Urothelium cell line (cell line): Measurements from ENCODE around the gene CCM2.
A peak's percentile ranks its signal among the peaks of the same experiment; 100 is the strongest.
"Not testable (repeated sequence)": the region's sequence is repeated elsewhere in the genome, so short reads cannot be mapped to it uniquely, and the experiment has no call there.

ENCODE experiments used
- DNase-seq: peaks from one replicate; pipeline ENCODE4 v3.0.0; 2011; ENCODE audit warnings: low spot score, mixed read lengths
- FAIRE-seq: peaks from 2 replicates; lab custom pipeline; 2011; peaks lifted over from hg19 to GRCh38; lab: Jason Lieb, UNC

CCM2 gene

GRCh38 chr7:45031829-45032228 lies 31.8 kb downstream of the CCM2 start:
- FAIRE-seq = no peak

GRCh38 chr7:45032421-45032820 lies 32.4 kb downstream of the CCM2 start:
- DNase-seq = no peak
- FAIRE-seq = no peak

More at GRCh38 chr7:45031829-45032228, 31.8 kb downstream of the CCM2 start:
- no peak for DNase-seq

- DNase-seq (no peak), FAIRE-seq (no peak)
Observed at GRCh38 chr7:45033261-45033930, 33.4 kb downstream of the CCM2 start.

GRCh38 chr7:45033931-45034290 lies 33.9 kb downstream of the CCM2 start:
- no peak for DNase-seq
- no peak for FAIRE-seq

- not testable (repeated sequence) for FAIRE-seq, DNase-seq
Observed at GRCh38 chr7:45034710-45035109, 34.7 kb downstream of the CCM2 start.

GRCh38 chr7:45035371-45035770 lies 35.4 kb downstream of the CCM2 start:
- DNase-seq = no peak
- FAIRE-seq = no peak

GRCh38 chr7:45035893-45036292 lies 35.9 kb downstream of the CCM2 start:
- DNase-seq (no peak), FAIRE-seq (no peak)

- FAIRE-seq (no peak), DNase-seq (no peak)
Observed at GRCh38 chr7:45036317-45036716, 36.3 kb downstream of the CCM2 start.

GRCh38 chr7:45036796-45037195 lies 36.8 kb downstream of the CCM2 start:
- FAIRE-seq = no peak
- DNase-seq = no peak

GRCh38 chr7:45037876-45038275 lies 37.9 kb downstream of the CCM2 start:
- DNase-seq = no peak

GRCh38 chr7:45039106-45039505 lies 39.1 kb downstream of the CCM2 start:
- DNase-seq = no peak

More at GRCh38 chr7:45037876-45038275, 37.9 kb downstream of the CCM2 start:
- peak; percentile 42 for FAIRE-seq

GRCh38 chr7:45044338-45044737 lies 44.3 kb downstream of the CCM2 start:
- FAIRE-seq (no peak), DNase-seq (no peak)

More at GRCh38 chr7:45039106-45039505, 39.1 kb downstream of the CCM2 start:
- no peak for FAIRE-seq

- no peak for FAIRE-seq
- DNase-seq = no peak
Observed at GRCh38 chr7:45048748-45049147, 48.7 kb downstream of the CCM2 start.

GRCh38 chr7:45050198-45050597 lies 50.2 kb downstream of the CCM2 start:
- no peak for DNase-seq
- FAIRE-seq = peak; percentile 79

- no peak for DNase-seq
- no peak for FAIRE-seq
Observed at GRCh38 chr7:45052011-45052410, 52.0 kb downstream of the CCM2 start.

GRCh38 chr7:45053401-45053800 lies 53.4 kb downstream of the CCM2 start:
- FAIRE-seq (no peak), DNase-seq (no peak)

- FAIRE-seq (peak; percentile 20), DNase-seq (no peak)
Observed at GRCh38 chr7:45053941-45054340, 53.9 kb downstream of the CCM2 start.

- no peak for DNase-seq
- peak; percentile 46 for FAIRE-seq
Observed at GRCh38 chr7:45054442-45054841, 54.4 kb downstream of the CCM2 start.

- FAIRE-seq = no peak
- no peak for DNase-seq
Observed at GRCh38 chr7:45055016-45055415, 55.0 kb downstream of the CCM2 start.

GRCh38 chr7:45055594-45056219 lies 55.7 kb downstream of the CCM2 start:
- FAIRE-seq (no peak), DNase-seq (no peak)

GRCh38 chr7:45057878-45058277 lies 57.9 kb downstream of the CCM2 start:
- DNase-seq (no peak), FAIRE-seq (no peak)

- DNase-seq (no peak), FAIRE-seq (no peak)
Observed at GRCh38 chr7:45060295-45060694, 60.3 kb downstream of the CCM2 start.

GRCh38 chr7:45061352-45061751 lies 61.4 kb downstream of the CCM2 start:
- FAIRE-seq (no peak), DNase-seq (no peak)
